ACHN (cell line): Measurements from ENCODE around the gene FBXO34.
"Not testable (repeated sequence)": the region's sequence is repeated elsewhere in the genome, so short reads cannot be mapped to it uniquely, and the experiment has no call there.

ENCODE experiments used
- DNase-seq: peaks from one replicate; pipeline ENCODE4 v3.0.0-alpha.2; 2015
- in situ Hi-C: cut with HindIII; loops from 2 replicates; pipeline ENCODE4 v1.10.0; 2017; ENCODE audit warnings: low sequenced_read_pairs, low pct_ligation_motif_present, low pct_unique_long_range_greater_than_20kb

FBXO34 gene

GRCh38 chr14:55332654-55333570, 61.7 kb downstream of the FBXO34 start:
- in situ Hi-C loops: no loop called here
- peak; percentile 8 for DNase-seq

DNA sequence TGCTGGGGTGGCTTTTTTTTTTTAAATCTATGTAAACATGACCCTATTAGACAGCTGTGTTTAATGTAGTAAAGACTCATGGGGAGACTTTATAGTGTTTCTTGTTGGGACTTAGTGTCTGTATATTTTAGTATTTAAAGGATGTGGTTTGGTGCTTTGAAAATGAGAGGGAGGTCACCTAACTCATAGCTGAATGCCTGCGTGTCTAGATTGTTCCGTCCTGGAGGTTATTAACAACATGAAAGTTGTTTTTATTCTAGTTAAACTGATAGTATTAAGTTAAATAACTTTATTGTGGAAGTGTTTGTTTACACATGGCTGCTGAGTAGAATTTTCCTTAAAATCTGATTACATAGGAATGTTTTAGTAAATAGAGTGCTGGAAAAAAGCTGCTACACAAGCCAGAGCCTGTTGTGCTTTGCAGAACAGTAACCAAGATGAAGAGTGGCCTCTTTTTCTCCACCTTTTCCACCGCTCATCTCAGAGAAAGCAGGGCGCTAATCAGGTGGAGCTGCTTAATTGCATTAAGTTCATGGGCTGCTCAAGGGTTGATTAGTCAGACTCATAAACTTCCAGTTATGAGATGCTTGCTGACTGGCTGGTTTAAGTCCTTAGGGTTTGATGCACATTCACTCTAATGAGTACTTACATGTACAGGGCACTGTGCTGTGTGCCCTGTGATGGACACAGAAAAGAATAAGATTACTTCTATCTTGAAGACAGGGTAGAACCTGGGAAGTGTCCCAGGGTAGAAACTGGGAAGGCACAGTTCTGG, 62.7 kb downstream of the FBXO34 start:
- no peak for DNase-seq
- in situ Hi-C loops: no loop called here

DNA sequence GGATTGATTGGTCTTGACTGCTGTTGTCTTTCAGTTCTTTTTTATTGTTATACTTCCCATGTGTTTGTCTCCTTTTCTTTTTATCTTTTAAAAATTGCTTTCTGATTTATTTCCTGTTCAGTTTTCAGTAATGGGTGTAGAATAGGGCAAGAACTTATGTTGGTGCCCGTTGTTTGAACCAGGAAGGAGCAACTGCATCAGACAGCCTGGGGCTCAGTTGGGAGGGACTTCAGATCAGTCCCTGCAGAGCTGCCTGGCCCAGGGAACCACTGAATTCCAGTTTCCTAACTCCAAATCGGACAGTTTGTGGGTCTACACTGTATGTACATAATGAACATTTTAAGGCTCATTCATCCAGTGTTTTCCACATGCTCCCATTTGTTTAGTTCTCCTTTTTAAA, 64.9 kb downstream of the FBXO34 start:
- in situ Hi-C loops: no loop called here
- no peak for DNase-seq

- no peak for DNase-seq
- in situ Hi-C loops: no loop called here
These were observed 65.5 kb downstream of the FBXO34 start for GRCh38 chr14:55336691-55337090.

DNA sequence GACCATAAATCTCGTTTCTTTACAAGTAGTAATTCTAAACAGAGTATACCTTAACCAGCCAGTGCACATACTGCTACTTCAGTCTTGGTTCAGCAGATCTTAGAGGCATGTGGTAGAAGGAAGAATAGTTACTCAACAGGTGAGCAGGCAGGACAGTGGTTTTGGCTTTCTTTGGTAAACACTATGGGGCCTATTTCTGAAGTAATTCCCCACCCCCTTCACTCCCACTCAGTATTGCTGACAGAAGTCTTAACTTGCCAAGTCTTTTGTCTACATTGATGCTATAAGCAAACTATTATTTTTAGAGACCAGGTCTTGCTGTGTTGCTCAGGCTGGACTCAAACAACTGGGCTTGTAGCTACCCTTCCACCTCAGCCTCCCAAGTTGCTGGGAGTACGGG, 68.5 kb downstream of the FBXO34 start:
- no peak for DNase-seq
- in situ Hi-C loops: no loop called here

DNA sequence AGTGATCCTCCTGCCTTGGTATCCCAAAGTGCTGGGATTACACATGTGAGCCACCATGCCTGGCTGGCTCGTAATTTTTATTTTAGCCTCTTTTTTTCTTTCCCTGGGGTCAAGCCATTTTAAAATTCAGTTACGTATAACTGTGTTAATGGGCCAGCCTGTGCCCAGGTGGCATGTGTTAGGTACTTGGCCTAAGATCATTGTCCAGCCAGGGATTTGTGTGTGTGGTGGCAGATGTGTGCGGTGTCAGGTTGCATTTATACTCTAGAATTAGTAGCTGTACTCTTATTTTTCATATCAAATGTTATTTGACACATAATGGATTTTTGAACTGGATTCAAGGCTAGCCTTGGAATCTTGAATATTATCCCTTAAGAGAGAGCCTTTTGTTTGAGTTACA, 69.3 kb downstream of the FBXO34 start:
- in situ Hi-C loops: no loop called here
- DNase-seq: no peak

GRCh38 chr14:55341781-55342180, 70.6 kb downstream of the FBXO34 start:
- in situ Hi-C loops: no loop called here
- no peak for DNase-seq

DNA sequence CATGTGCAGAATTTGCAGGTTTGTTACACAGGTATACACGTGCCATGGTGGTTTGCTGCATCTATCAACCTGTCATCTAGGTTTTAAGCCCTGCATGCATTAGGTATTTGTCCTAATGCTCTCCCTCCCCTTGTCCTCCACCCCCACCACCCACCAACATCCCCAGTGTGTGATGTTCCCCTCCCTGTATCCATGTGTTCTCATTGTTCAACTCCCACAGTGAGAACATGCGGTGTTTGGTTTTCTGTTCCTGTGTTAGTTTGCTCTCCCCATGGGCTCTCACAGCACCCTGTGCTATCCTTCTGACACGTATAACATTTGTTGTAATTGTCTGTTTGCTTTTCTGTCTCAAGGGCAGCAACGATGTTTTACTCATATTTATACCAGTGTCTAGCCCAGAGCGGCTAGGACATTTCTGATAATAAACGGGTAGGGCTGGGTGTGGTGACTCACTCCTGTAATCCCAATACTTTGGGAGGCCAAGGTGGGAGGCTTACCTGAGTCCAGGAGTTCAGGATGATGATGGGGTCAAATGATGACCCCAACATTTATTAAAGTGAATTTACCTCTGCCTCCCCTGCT, 73.5 kb downstream of the FBXO34 start:
- DNase-seq, in situ Hi-C loops: not testable (repeated sequence)

GRCh38 chr14:55347040-55347439, 75.8 kb downstream of the FBXO34 start:
- in situ Hi-C loops: no loop called here
- no peak for DNase-seq

DNA sequence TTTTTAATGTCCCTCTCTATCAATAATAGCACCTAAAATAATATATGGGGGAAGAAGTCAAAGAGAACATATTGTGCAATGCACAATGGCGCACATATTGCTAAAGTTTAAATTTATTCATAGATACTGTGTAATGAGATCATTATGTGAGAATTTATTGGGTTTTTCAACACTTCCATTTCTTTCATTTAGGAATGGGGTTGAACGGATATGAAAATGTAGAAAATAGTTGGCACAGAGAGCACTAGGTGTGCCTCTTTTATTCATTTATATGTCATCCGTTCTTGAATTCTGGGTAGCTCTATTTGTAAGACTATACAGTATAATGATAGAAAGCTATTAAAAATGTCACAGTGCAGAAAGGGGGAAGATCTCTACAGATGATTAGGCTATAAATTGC, 76.5 kb downstream of the FBXO34 start:
- no peak for DNase-seq

DNA sequence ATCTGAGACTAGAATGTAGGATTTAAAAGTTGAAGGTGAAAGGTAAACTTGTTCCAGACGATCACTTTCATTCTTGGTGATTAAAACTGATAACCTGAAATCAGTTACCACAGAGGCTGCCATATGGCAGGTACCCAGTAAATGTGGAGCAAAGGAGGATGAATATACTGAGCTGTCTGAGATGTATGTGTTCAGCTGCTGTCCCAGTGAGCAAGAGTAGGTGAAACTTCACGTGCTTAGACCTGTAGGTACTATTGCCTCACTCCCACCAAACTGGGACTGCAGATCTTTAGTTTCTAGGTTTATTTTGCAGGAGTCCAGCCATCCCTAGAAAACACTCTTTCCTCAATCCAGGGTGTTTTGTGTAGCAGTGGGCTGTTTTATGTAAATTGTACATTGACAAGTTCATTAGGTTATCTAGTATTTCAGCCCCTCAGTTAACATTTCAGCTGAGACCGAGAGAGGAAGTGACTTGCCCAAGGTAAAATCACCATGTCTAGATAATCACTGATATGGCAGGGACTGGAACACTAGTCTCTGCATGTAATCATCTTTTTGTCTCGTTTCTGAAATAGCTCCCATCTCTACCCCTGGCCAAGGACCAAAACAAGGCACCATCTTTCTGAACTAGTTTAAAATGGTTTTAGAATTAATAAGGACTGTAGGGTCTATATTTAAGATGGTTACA, 77.7 kb downstream of the FBXO34 start:
- no peak for DNase-seq
- in situ Hi-C loops: no loop called here

More for the DNA sequence above, 76.5 kb downstream of the FBXO34 start:
- in situ Hi-C loops: no loop called here

DNA sequence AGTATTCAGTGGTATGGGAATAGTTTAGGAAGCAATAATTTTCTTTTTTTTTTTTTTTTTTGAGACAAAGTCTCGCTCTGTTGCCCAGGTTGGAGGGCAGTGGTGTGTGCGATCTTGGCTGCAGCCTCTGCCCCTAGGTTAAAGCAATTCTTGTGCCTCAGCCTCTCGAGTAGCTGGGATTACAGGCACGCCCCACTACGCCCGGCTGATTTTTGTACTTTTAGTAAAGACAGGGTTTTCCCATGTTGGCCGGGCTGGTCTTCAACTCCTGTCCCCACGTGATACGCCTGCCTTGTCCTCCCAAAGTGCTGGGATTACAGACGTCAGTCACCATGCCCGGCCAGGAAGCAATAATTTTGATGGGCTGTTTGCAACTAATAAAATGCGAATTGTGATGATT, 78.3 kb downstream of the FBXO34 start:
- no peak for DNase-seq
- in situ Hi-C loops: no loop called here

GRCh38 chr14:55350461-55350860, 79.2 kb downstream of the FBXO34 start:
- in situ Hi-C loops: no loop called here
- no peak for DNase-seq

- no peak for DNase-seq
- in situ Hi-C loops: no loop called here
These were observed 79.9 kb downstream of the FBXO34 start for GRCh38 chr14:55351111-55351510.

GRCh38 chr14:55352201-55352600, 81.0 kb downstream of the FBXO34 start:
- no peak for DNase-seq
- in situ Hi-C loops: no loop called here

DNA sequence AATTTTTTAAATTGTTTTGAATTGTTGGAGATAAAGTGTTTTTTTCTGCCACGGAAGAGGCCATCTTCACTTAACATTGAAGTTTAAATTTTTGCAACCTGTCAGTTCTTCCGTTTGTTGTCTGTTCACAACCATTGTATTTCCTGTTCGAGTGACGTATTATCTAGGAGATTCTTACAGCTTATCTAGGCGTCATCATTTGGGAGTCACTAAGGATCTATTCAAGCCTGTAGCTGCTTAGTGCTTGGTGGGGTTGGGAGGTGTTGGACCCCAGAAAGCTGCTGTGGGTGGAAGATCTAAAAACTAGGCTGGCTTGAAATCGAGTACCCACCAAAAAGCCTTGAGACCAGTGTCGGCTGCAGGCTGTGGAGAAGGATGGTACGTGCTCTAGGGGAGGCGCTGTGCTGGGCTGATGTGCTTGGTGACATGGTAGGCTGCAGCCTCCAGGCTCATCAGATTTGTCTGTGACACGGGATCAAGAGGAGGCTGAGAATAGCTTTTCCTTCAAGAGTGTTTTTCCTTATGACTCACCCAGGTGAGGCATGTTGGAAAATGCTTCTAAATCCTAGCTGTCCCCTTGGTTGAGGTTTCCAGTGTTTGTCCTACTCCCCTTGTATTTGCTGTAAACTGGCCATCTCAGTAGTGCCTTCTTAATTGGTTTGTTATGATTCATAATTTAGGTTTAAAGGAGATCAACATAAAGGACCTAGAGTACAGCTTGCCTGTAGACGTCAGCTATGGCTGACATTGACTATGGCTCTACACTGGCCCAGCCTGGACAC, 82.7 kb downstream of the FBXO34 start:
- DNase-seq: no peak
- in situ Hi-C loops: no loop called here

DNA sequence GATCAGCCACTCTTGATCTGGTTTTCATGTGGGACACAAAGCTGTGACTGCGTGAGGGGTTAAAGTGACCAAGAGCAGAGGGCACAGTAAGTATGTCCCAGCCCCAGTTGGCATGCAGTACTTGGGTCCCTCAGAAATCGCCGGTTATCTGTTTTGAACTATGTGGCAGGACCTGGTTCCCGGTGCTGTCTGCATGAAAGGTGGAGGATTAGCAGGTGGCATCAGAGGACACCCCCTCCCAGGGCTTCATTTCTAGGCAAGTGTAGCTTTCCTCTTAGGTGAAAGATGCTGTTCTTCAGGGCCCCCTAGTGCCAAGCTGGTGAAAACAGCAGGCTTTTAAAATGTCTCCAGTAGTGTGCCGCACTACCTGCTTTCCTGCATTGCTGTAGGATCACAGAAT, 83.3 kb downstream of the FBXO34 start:
- peak; percentile 56 for DNase-seq
- in situ Hi-C loops: no loop called here

- in situ Hi-C loops: no loop called here
- DNase-seq: no peak
These were observed 84.7 kb downstream of the FBXO34 start for GRCh38 chr14:55355922-55356321.
